ENCODE data around the gene AKR1D1.

Gene AKR1D1

GRCh38 chr7:138076196-138076595 is at the start of gene AKR1D1:
Gene AKR1D1 (plus strand): TSS chr7:138076459. CDS start chr7:138076519, 60 bp downstream.
- no peak within 1 kb of the TSS for H3K4me3 ChIP-seq (ENCODE audit: low read length)
- TF ChIP-seq CTCF (conservative IDR thresholded peaks at IDR 0.05; ENCODE audit: low read depth, low read length), result no peak
- no peak for DNase-seq (ENCODE audit: low read depth)

- no peak for TF ChIP-seq CTCF (conservative IDR thresholded peaks at IDR 0.05; ENCODE audit: low read depth, low read length)
- no peak overlapping the region for H3K4me3 ChIP-seq (ENCODE audit: low read length)
- DNase-seq (ENCODE audit: low read depth), result no peak
These were observed 49.2 kb upstream of the AKR1D1 start for GRCh38 chr7:138027100-138027499.

- TF ChIP-seq CTCF (conservative IDR thresholded peaks at IDR 0.05; ENCODE audit: low read depth, low read length), result no peak
- H3K4me3 ChIP-seq (ENCODE audit: low read length), result no peak overlapping the region
- no peak for DNase-seq (ENCODE audit: low read depth)
These were observed 47.1 kb upstream of the AKR1D1 start for GRCh38 chr7:138029126-138029525.

GRCh38 chr7:138029941-138030340 is 46.3 kb upstream of the AKR1D1 start:
- no peak for TF ChIP-seq CTCF (conservative IDR thresholded peaks at IDR 0.05; ENCODE audit: low read depth, low read length)
- DNase-seq (ENCODE audit: low read depth), result peak; percentile 17
- no peak overlapping the region for H3K4me3 ChIP-seq (ENCODE audit: low read length)

GRCh38 chr7:138030679-138031351 is 45.4 kb upstream of the AKR1D1 start:
- no peak overlapping the region for H3K4me3 ChIP-seq (ENCODE audit: low read length)
- peak; percentile 75 for DNase-seq (ENCODE audit: low read depth)
- no peak for TF ChIP-seq CTCF (conservative IDR thresholded peaks at IDR 0.05; ENCODE audit: low read depth, low read length)

- TF ChIP-seq CTCF (conservative IDR thresholded peaks at IDR 0.05; ENCODE audit: low read depth, low read length), result no peak
- H3K4me3 ChIP-seq (ENCODE audit: low read length), result no peak overlapping the region
- DNase-seq (ENCODE audit: low read depth), result peak; percentile 4
These were observed 44.1 kb upstream of the AKR1D1 start for GRCh38 chr7:138032186-138032585.

- H3K4me3 ChIP-seq (ENCODE audit: low read length), result no peak overlapping the region
- DNase-seq (ENCODE audit: low read depth), result peak; percentile 31
These were observed 43.5 kb upstream of the AKR1D1 start for GRCh38 chr7:138032770-138033169.

More at GRCh38 chr7:138032770-138033169, 43.5 kb upstream of the AKR1D1 start:
- TF ChIP-seq CTCF (conservative IDR thresholded peaks at IDR 0.05; ENCODE audit: low read depth, low read length), result no peak

Data from retinal pigment epithelial cell (primary cell).